Measurements from ENCODE around the gene KRT6B. TPM values are rescaled to one million over a fixed set of nuclear protein-coding genes. Genes with fewer than 3 reads are reported as not detected.
"Not testable (repeated sequence)": the region's sequence is repeated elsewhere in the genome, so short reads cannot be mapped to it uniquely, and the experiment has no call there.

The KRT6B gene
- total RNA-seq, 2 experiments from 2014 or later, result not detected

GRCh38 chr12:52488736-52489135, 36.8 kb upstream of the KRT6B start:
- ATAC-seq, result no peak
- CTCF ChIA-PET, result no interaction called here
- DNase-seq, result no peak
- H3K27ac Mint-ChIP-seq, result no peak overlapping the region
- peaks cover 52% of the 10 kb centered on the region for H3K27me3 Mint-ChIP-seq
- no peak overlapping the region for H3K4me3 Mint-ChIP-seq
- no peaks in the 10 kb centered on the region for H3K9me3 Mint-ChIP-seq (ENCODE audit: low read depth)
- H3K36me3 Mint-ChIP-seq, result no peaks in the 10 kb centered on the region
- H3K4me1 Mint-ChIP-seq, result no peaks in the 10 kb centered on the region

GRCh38 chr12:52487744-52488443, 35.9 kb upstream of the KRT6B start:
- peaks cover 55% of the 10 kb centered on the region for H3K27me3 Mint-ChIP-seq
- CTCF ChIA-PET; H3K4me3 Mint-ChIP-seq; H3K4me1 Mint-ChIP-seq; H3K27ac Mint-ChIP-seq; ATAC-seq; H3K36me3 Mint-ChIP-seq; H3K9me3 Mint-ChIP-seq (ENCODE audit: low read depth); DNase-seq: not testable (repeated sequence)

GRCh38 chr12:52487211-52487610, 35.3 kb upstream of the KRT6B start:
- no peak overlapping the region for H3K27ac Mint-ChIP-seq
- CTCF ChIA-PET, result no interaction called here

GRCh38 chr12:52486166-52487105, 34.5 kb upstream of the KRT6B start:
- no peaks in the 10 kb centered on the region for H3K9me3 Mint-ChIP-seq (ENCODE audit: low read depth)
- peaks cover 54% of the 10 kb centered on the region for H3K27me3 Mint-ChIP-seq
- no peak overlapping the region for H3K27ac Mint-ChIP-seq
- DNase-seq, result no peak
- no peak overlapping the region for H3K4me3 Mint-ChIP-seq
- ATAC-seq, result no peak
- no peaks in the 10 kb centered on the region for H3K4me1 Mint-ChIP-seq
- CTCF ChIA-PET, result no interaction called here
- no peaks in the 10 kb centered on the region for H3K36me3 Mint-ChIP-seq

More at GRCh38 chr12:52487211-52487610, 35.3 kb upstream of the KRT6B start:
- no peak for DNase-seq
- Mint-ChIP-seq H3K9me3 (ENCODE audit: low read depth) (no peaks in the 10 kb centered on the region), H3K4me3 (no peak overlapping the region), H3K27me3 (peaks cover 57% of the 10 kb centered on the region), H3K36me3 (no peaks in the 10 kb centered on the region), H3K4me1 (no peaks in the 10 kb centered on the region)
- ATAC-seq, result no peak

GRCh38 chr12:52480073-52480472, 28.1 kb upstream of the KRT6B start:
- Mint-ChIP-seq H3K27me3 (peaks cover 59% of the 10 kb centered on the region), H3K27ac (no peak overlapping the region), H3K4me1 (no peaks in the 10 kb centered on the region), H3K4me3 (no peak overlapping the region), H3K36me3 (no peaks in the 10 kb centered on the region), H3K9me3 (ENCODE audit: low read depth) (no peaks in the 10 kb centered on the region)
- CTCF ChIA-PET, result no interaction called here
- ATAC-seq, result no peak
- DNase-seq, result no peak

GRCh38 chr12:52477651-52478050, 25.7 kb upstream of the KRT6B start:
- Mint-ChIP-seq H3K4me1 (no peaks in the 10 kb centered on the region), H3K36me3 (no peaks in the 10 kb centered on the region), H3K27me3 (peaks cover 35% of the 10 kb centered on the region), H3K27ac (no peak overlapping the region), H3K9me3 (ENCODE audit: low read depth) (no peaks in the 10 kb centered on the region), H3K4me3 (no peak overlapping the region)
- no peak for DNase-seq
- CTCF ChIA-PET, result interaction anchor here (1.1 kb wide), 1 partner anchor 407 kb away, joined by 3 read pairs; no protein-coding TSS in a partner anchor
- no peak for ATAC-seq

GRCh38 chr12:52474212-52474611, 22.3 kb upstream of the KRT6B start:
- DNase-seq (no peak), ATAC-seq (no peak)
- Mint-ChIP-seq H3K4me3 (no peak overlapping the region), H3K4me1 (no peaks in the 10 kb centered on the region), H3K27ac (no peak overlapping the region), H3K27me3 (peaks cover 23% of the 10 kb centered on the region), H3K36me3 (no peaks in the 10 kb centered on the region), H3K9me3 (ENCODE audit: low read depth) (no peaks in the 10 kb centered on the region)
- CTCF ChIA-PET, result no interaction called here

GRCh38 chr12:52473768-52474167, 21.8 kb upstream of the KRT6B start, which contains the start of gene KRT6C:
TSS of gene KRT6C (minus strand) at chr12:52473805. CDS start at chr12:52473737, 68 bp downstream.
- no peak for DNase-seq
- Mint-ChIP-seq H3K27me3 (peaks cover 20% of the 10 kb centered on the region), H3K9me3 (ENCODE audit: low read depth) (no peaks in the 10 kb centered on the region), H3K4me1 (no peaks in the 10 kb centered on the region), H3K36me3 (no peaks in the 10 kb centered on the region), H3K27ac (no peak within 1 kb of the TSS), H3K4me3 (no peak within 1 kb of the TSS)
- ATAC-seq, result no peak
- CTCF ChIA-PET, result no interaction called here

GRCh38 chr12:52469853-52470252, 17.9 kb upstream of the KRT6B start:
- Mint-ChIP-seq H3K27ac (no peak overlapping the region), H3K36me3 (no peaks in the 10 kb centered on the region), H3K9me3 (ENCODE audit: low read depth) (no peaks in the 10 kb centered on the region), H3K27me3 (peaks cover 6% of the 10 kb centered on the region), H3K4me3 (no peak overlapping the region), H3K4me1 (no peaks in the 10 kb centered on the region)
- CTCF ChIA-PET, result no interaction called here
- no peak for DNase-seq
- no peak for ATAC-seq

- Mint-ChIP-seq H3K27ac (no peak overlapping the region), H3K36me3 (no peaks in the 10 kb centered on the region), H3K27me3 (peaks cover 37% of the 10 kb centered on the region), H3K9me3 (ENCODE audit: low read depth) (no peaks in the 10 kb centered on the region), H3K4me3 (no peak overlapping the region), H3K4me1 (no peaks in the 10 kb centered on the region)
- ATAC-seq (no peak), DNase-seq (no peak)
- CTCF ChIA-PET, result interaction anchor here (0.7 kb wide), 1 partner anchor 415 kb away, joined by 3 read pairs; no protein-coding TSS in a partner anchor
Observed at GRCh38 chr12:52464897-52465296, 13.0 kb upstream of the KRT6B start.

GRCh38 chr12:52461693-52462092, 9.7 kb upstream of the KRT6B start:
- ATAC-seq (no peak), DNase-seq (no peak)
- H3K27me3 Mint-ChIP-seq, result peaks cover 43% of the 10 kb centered on the region
- no peaks in the 10 kb centered on the region for H3K4me1 Mint-ChIP-seq
- no peak overlapping the region for H3K4me3 Mint-ChIP-seq
- CTCF ChIA-PET, result no interaction called here
- no peaks in the 10 kb centered on the region for H3K36me3 Mint-ChIP-seq
- H3K9me3 Mint-ChIP-seq (ENCODE audit: low read depth), result no peaks in the 10 kb centered on the region
- no peak overlapping the region for H3K27ac Mint-ChIP-seq

- DNase-seq (no peak), ATAC-seq (no peak)
- no peaks in the 10 kb centered on the region for H3K36me3 Mint-ChIP-seq
- no peak overlapping the region for H3K4me3 Mint-ChIP-seq
- H3K9me3 Mint-ChIP-seq (ENCODE audit: low read depth), result no peaks in the 10 kb centered on the region
- peaks cover 13% of the 10 kb centered on the region for H3K4me1 Mint-ChIP-seq
- H3K27ac Mint-ChIP-seq, result no peak overlapping the region
- peaks cover 42% of the 10 kb centered on the region for H3K27me3 Mint-ChIP-seq
- CTCF ChIA-PET, result interaction anchor here (1.5 kb wide), 1 partner anchor 412 kb away, joined by 5 read pairs; no protein-coding TSS in a partner anchor
Observed at GRCh38 chr12:52458861-52459260, 6.9 kb upstream of the KRT6B start.

GRCh38 chr12:52455821-52456220, 3.9 kb upstream of the KRT6B start:
- H3K36me3 Mint-ChIP-seq, result no peaks in the 10 kb centered on the region
- peaks cover 35% of the 10 kb centered on the region for H3K27me3 Mint-ChIP-seq
- peaks cover 13% of the 10 kb centered on the region for H3K4me1 Mint-ChIP-seq
- no peak overlapping the region for H3K27ac Mint-ChIP-seq
- ATAC-seq, result no peak
- H3K4me3 Mint-ChIP-seq, result no peak overlapping the region
- CTCF ChIA-PET, result no interaction called here
- H3K9me3 Mint-ChIP-seq (ENCODE audit: low read depth), result no peaks in the 10 kb centered on the region
- no peak for DNase-seq
